PFSK-1 (cell line): Measurements from ENCODE around the gene KCNJ1. TPM values are rescaled to one million over a fixed set of nuclear protein-coding genes. Genes with fewer than 3 reads are reported as not detected.

Experiments used
- FOXP2 ChIP-seq: optimal IDR thresholded peaks from 2 replicates; pipeline ENCODE3; 2011; ENCODE audit warnings: borderline replicate concordance, control low read depth, inconsistent platforms; ENCODE audit not compliant: insufficient read depth; ENCODE audit errors: extremely low read length, extremely low read depth
- POLR2AphosphoS5 ChIP-seq: IDR thresholded peaks from 2 replicates; pipeline ENCODE4 v1.6.1; 2012; ENCODE audit warnings: low read depth, mild to moderate bottlenecking, control low read depth, low read length, moderate library complexity
- SIN3A ChIP-seq: IDR thresholded peaks from 2 replicates; pipeline ENCODE4 v1.6.1; 2012; ENCODE audit warnings: mild to moderate bottlenecking, low read length, moderate library complexity, borderline replicate concordance; ENCODE audit not compliant: insufficient read depth
- TAF1 ChIP-seq: IDR thresholded peaks from 2 replicates; pipeline ENCODE4 v1.6.1; 2012; ENCODE audit warnings: low read length, control low read depth, borderline replicate concordance; ENCODE audit not compliant: insufficient read depth
- polyA plus RNA-seq: library from polyadenylated mRNA; unstranded; fragments of >200 nt; gene quantifications from one replicate; pipeline ENCODE4 v1.2.1, GENCODE V29; 2012; ENCODE audit warnings: low read depth, missing spikeins; ENCODE audit not compliant: insufficient read length
- TF ChIP-seq, protein P1 (sequence below), 2 experiments: IDR thresholded peaks; 2 replicates each; pipeline versions ENCODE4 v1.6.1 to v1.8.0; 2011 to 2012; ENCODE audit warnings: low read depth in 2 of 2, low read length in 2 of 2, control low read depth in 1 of 2, inconsistent platforms in 1 of 2, mild to moderate bottlenecking in 1 of 2, moderate library complexity in 1 of 2; ENCODE audit not compliant: insufficient read depth in 1 of 2

The KCNJ1 gene
- not detected for polyA plus RNA-seq

DNA sequence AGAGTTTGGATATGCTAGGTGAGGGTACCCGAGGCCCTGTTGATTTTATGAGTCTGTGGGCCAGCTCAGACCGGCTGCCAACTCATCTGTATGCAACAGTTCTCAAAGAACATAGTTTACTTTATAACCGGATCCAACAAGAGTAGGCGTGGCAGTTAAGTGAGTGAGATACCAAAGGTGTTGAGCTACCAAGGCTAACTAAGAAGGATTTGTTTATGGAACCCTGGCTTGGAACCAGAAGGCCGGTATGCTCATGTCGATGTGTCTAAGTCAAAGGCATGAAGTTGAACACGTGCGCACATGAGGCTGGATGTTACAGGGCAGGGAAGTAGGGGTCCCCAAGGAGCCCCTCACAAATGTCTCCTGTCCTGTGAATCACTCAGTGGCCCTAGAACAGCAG, at the start of gene KCNJ1:
Gene KCNJ1 (minus strand): TSS at position 20 of the 400 bp plus-strand sequence. CDS start 27,053 bp downstream, outside the sequence.
- no peak for TF ChIP-seq FOXP2
- TF ChIP-seq POLR2AphosphoS5, result no peak
- TF ChIP-seq TAF1, result no peak
- TF ChIP-seq, protein P1, sequence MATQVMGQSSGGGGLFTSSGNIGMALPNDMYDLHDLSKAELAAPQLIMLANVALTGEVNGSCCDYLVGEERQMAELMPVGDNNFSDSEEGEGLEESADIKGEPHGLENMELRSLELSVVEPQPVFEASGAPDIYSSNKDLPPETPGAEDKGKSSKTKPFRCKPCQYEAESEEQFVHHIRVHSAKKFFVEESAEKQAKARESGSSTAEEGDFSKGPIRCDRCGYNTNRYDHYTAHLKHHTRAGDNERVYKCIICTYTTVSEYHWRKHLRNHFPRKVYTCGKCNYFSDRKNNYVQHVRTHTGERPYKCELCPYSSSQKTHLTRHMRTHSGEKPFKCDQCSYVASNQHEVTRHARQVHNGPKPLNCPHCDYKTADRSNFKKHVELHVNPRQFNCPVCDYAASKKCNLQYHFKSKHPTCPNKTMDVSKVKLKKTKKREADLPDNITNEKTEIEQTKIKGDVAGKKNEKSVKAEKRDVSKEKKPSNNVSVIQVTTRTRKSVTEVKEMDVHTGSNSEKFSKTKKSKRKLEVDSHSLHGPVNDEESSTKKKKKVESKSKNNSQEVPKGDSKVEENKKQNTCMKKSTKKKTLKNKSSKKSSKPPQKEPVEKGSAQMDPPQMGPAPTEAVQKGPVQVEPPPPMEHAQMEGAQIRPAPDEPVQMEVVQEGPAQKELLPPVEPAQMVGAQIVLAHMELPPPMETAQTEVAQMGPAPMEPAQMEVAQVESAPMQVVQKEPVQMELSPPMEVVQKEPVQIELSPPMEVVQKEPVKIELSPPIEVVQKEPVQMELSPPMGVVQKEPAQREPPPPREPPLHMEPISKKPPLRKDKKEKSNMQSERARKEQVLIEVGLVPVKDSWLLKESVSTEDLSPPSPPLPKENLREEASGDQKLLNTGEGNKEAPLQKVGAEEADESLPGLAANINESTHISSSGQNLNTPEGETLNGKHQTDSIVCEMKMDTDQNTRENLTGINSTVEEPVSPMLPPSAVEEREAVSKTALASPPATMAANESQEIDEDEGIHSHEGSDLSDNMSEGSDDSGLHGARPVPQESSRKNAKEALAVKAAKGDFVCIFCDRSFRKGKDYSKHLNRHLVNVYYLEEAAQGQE (IDR thresholded peaks at IDR 0.05; ENCODE audit: insufficient read depth in 1 of 2, low read depth in 2 of 2, low read length in 2 of 2), result no peak
- TF ChIP-seq SIN3A, result no peak

DNA sequence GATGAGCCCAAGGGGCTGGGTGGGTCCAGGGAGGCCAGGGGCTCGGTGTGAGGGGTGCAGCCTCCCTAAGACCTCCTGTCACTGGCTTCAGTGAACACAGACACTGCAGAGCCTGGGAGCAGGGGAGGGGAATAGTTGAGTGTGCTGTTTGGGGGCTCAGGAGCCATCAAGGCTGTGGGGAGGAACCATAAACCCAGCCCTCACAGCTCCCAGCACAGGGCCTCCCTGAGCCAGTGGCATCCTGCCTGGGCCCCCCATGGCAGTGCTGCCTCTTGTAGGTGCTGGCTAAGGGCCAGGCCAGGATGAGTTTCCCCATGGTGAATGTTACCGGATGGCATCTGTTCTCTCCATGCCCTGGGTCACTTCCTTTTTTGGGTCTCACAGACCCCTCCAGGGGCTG, 49.6 kb upstream of the KCNJ1 start:
- TF ChIP-seq POLR2AphosphoS5 (no peak), TAF1 (no peak), FOXP2 (no peak), SIN3A (no peak)
- TF ChIP-seq, protein P1 (IDR thresholded peaks at IDR 0.05; ENCODE audit: insufficient read depth in 1 of 2, low read depth in 2 of 2, low read length in 2 of 2), result no peak

DNA sequence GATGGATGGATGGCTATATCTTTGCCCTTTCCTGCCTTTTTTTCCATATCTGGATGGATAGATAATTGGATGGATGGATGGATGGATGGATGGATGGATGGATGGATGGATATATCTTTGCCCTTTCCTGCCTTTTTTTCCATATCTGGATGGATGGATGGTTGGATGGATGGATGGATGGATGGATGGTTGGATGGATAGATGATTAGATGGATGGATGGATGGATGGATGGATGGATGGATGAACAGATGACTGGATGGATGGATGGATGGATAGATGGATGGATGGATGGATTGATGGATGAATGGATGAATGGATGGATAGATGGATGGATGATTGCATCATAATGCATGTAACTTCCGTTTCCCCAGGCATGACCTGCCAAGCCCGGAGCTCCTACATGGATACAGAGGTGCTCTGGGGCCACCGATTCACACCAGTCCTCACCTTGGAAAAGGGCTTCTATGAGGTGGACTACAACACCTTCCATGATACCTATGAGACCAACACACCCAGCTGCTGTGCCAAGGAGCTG, 49.0 kb upstream of the KCNJ1 start:
- TF ChIP-seq POLR2AphosphoS5 (no peak), TAF1 (no peak), FOXP2 (no peak), SIN3A (no peak)
- TF ChIP-seq, protein P1 (IDR thresholded peaks at IDR 0.05; ENCODE audit: insufficient read depth in 1 of 2, low read depth in 2 of 2, low read length in 2 of 2), result no peak

DNA sequence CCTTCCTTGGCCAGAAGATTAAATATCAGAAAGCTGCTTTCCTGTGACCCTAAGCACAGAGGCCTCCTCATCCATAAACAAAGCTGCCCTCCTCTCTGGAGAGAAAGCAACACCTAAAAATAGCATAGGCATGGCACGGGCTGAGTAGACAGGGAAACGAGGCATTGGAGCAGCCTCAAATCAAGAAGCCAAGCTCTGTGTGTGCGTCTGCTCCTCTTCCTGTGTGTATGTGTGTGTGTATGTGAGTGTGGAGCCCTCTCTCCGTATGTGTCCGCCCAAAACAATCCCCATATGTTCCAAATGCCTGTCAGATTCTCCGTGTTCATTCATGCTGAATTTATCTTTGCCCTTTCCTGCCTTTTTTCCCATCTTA, 48.0 kb upstream of the KCNJ1 start:
- TF ChIP-seq FOXP2, result no peak
- TF ChIP-seq, protein P1 (IDR thresholded peaks at IDR 0.05; ENCODE audit: insufficient read depth in 1 of 2, low read depth in 2 of 2, low read length in 2 of 2), result no peak
